HuH-7.5 (cell line): Measurements from ENCODE around the gene RBM20.

Source experiments
- DNase-seq: peaks from one replicate; pipeline ENCODE4 v3.0.0; 2011; ENCODE audit warnings: low spot score

Gene RBM20

DNA sequence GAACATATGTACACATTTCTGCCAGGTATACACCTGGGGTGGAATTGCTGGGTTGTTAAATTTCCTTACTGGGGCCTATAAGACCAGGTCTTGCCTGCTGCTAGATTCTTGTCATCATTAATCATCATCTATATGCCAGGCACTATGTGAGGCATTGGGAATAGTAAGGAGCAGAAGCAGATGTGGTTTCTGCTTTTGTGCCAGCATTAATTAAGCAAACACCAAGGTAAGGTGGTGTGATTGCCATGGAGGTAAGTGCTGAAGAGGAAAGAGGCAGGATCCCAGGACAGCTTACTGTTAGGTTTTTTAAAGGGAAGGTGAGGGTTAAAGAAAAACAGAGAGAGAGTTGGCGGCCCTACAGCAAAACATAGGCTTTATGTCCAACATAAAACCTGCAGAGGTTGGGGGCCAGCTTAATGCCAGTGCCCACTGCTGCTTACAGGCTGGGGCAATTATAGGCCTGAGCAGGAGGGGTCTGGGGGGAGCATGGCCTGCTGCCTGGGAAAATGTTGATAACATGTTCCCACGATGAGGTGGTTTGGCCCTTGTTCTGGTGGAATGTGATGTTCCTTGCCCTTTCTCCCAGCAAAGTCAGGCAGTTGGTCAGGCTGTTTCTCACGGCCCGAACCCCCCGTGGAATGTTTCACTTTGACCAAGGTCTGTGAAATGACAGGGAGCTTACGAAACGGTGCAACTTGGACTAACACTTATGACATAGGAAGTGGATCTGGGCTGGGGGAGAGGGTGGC is 93.9 kb downstream of the RBM20 start:
- DNase-seq, result no peak

DNA sequence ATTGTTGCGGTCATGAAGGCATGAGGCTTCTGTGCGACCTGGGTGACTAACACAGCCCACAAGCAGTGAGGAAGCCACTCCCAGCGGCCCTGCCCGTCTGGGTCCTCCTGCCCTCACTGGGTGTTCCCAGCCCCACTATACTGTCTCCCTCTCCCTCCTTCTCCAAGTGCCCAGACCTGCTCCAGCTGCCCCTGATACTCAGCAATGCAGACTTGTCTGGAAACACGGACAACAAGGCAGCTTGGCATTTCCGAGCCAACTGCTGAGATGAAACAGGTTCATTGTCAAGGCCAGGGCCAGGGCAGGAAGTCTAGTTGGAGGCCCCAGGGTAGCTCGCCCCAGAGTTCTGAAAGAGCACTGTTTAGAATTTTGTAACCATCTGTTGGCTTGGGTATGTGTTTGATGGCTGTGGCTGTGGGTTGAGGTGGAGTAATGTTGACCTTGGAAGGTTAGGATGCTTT is 95.7 kb downstream of the RBM20 start:
- DNase-seq, result no peak

DNA sequence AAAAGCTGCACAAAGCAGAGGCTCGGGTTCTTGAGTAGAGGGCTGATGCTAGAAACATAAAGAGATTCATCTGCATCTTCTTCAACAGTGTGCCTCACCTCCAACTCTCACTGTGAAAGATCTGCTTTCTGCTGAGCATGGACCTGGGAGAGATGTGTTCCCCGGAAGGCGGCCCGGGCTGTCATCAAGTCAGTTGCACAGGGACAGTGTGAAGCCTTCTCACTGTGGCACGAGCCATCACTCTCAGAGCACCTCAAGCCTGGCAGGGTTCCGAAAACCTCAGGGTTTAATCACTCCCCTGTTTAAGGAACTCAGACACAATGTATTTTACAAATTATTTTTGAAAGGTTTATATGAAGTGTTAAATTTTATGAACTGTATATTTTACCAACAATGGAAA is 98.7 kb downstream of the RBM20 start:
- DNase-seq, result no peak

DNA sequence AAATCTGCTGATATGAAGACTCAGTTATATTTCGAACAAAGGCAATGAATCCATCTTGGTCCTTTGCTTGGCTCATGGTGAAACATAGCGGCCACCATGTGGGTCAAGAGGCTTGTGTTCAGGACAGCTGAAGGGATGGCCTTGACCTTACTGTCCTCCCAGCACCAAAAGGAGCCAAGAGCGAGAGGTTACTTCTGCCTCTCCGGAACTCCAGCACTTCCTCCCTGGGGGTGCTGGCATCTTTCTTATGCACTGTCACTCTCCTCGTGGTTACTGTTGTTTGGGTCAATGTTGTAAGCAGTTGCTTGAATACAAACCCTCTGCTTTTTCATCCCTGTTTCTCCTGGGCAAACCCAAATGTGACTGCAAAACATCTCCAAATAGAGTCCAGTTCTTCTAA is 100.6 kb downstream of the RBM20 start:
- no peak for DNase-seq

DNA sequence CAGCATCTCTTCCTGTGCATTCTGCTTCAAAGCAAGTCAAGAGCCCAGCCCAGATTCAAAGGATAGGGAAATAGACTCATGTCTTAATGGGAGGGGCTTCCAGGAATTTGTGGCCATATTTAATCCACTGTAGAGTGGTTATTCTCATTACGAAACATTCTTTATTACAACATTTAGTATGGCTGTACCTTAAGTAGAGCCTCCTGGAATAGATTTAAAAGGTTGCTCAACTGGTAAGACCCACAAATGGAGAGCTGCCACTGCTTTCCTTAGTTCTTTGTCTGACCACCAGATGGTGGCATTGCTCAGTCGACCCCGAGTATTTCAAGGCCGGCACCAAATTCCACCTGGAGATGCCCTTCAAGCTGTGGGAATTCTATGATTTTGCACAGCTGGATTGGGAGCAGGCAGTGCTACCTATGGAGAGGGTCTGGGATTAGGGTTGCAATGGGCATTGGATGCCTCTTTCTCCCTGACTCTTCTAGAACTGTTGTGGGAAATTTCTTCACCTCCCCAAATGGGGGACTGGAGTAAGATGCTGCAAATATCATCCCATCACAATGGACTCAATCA is 102.2 kb downstream of the RBM20 start:
- peak; percentile 40 for DNase-seq

DNA sequence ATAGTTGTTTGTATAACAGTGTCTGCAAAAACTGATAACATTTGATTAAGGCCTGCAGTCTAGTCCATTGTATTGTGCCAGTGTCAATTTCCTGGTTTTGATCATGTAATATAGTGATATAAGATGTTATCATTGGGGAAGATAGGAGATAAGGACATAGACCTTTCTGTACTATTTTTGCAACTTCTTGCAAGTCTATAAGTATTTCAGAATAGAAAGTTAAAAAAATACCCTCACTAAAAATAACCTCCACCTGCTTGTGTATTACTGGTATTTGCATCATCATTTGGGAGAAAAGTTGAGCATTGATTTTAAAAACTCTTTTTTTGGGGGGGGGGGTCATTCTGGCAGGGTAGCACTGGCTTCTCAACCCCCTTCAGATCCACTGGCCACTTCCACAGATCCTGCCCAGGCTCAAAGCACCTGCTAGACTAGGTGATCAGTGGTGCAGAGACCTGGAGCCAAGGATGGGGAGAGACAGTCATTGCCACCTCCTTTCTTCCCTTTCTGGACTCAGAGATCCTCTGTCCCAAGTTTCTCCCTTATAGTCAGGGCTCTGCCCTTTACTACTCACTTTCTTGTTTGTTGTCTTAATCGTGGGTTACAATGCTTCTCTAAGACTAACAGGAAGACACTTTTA is 103.0 kb downstream of the RBM20 start:
- no peak for DNase-seq

DNA sequence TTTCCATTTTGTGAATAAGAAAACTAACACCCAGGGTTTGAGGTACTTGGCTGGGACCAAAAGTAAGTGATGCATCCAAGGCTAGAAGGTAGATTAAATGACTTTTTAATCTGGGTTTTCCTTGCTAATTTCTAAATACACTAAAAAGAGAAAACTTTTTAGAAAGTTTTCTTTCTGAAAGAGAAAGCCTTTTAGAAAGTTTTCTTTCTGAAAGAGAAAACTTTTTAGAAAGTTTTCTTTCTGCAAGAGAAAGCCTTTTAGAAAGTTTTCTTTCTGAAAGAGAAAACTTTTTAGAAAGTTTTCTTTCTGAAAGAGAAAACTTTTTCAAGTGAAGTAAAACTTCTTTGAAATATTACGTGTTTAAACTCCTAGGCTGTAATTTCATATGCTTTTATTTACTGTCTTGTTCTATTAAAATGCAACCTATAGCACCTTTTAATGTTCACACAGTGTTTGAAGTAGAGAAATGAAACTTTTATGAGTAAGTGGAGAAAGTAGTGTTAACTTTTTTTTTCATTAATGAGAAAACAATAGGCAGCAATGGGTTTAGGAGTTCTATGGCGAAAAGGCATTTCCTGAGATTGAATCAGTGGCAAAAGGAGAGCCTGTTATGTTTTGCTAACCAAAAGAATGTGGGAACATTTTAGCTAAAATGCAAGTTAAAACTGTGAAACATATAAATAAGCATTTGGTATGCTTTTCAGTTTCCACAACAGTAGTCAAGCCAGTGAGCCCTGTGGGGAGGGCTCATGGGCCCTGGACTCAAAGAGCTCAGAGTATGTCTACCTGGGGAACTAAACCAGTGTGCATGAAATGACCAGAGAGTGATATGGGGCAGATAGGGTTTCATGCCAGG is 103.7 kb downstream of the RBM20 start:
- DNase-seq, result no peak

DNA sequence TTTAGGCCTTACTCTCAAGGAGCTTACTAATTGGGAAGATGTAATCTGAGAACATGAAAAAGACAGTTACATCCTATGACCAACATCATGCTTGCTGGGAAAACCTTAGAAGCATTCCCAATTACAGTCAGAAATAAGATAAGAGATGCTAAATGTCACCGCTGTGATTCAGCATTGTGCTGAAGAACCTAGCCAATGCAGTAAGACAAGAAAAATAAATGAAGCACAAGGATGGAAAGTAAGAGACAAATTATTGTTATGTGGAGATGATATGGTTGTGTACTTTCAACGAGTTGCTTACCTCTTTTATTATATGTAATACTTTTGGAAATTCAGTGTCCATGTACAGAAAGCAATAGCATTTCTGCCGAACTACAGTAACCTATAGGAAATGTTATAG is 104.8 kb downstream of the RBM20 start:
- DNase-seq, result no peak

DNA sequence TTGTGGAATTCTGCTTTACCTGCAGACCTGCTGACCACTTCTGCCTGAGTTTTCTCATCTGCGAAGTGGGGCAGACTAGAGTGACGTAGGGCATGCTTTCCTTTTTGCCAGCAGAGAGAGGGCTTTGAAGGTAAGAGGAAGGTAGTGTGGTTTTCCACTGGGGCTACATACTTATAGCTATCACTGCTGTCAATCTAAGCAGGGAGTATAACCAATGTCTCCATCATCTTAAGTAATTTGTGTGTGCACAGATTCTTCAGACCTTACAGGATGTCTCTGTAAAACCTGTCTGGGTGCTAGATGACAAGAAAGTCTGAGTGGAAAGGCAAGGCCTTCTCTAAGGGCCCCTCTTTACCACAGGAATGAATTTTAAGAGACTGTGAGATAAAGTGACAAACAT is 106.8 kb downstream of the RBM20 start:
- DNase-seq, result no peak

DNA sequence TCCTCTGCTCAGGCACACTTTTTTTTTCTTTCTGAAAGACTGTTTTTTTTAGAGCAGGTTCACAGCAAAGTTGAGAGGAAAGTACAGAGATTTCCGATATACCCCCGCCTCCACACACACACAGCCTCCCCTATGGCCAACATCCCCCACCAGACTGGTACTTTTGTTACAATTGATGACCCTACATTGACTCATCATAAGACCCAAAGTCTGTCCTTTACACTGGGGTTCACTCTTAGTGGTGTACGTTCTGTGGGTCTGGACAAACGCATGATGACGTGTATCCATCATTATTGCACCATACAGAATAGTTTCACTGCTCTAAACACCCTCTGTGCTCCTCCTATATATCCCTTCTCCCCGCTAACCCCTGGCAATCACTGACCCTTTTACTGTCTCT is 107.7 kb downstream of the RBM20 start:
- no peak for DNase-seq

DNA sequence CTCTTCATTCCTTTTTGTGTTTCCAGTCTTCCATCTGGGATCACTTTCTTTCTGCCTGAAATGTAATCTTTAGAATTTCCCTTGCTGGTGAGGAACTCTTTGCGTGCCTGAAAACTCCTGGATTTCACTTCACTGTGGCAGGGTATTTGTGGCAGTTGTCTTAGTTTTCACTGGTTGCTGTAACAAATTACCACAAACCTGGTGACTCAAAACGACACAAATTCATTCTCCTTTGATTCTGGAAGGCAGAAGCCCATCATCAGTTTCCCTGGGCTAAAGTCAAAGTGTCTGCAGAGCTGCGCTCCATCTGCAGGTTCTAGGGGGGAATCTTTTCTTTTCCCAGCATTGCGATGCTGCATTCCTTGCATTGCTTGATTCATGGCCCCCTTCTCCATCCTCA is 109.3 kb downstream of the RBM20 start:
- DNase-seq, result no peak

DNA sequence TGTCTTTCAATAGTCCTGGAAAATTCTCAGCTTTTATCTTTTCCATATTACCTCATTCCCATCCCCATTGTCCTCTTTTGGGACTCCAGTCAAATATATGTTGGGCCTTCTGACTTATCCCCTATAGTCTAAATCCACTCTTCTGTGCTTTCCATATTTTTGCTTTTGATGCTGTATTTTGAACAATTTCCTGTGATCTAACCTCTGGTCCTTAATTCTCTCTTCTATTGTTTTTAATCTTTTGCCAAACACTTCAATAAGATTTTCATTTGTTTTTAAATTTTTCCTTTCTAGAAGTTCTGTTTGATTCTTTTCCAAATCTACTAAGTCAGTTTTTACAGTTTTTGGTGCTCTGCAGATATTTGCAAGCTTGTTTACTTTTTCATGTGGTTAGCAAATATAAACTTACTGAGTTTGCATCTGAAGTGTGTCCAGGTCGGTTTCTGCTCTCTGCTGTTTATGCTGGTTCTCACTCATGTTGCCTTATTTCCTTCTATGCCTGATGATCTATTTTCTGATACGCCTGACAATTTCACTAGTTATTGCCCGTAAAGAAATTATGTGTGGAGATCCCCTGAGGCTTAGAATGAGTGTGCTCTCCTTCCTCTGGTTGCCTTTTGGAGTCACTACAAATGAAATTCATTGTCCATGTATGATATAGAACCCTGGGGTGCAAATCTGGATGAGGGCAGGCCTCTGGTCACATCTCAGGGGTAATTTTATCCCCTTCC is 110.4 kb downstream of the RBM20 start:
- DNase-seq, result no peak

DNA sequence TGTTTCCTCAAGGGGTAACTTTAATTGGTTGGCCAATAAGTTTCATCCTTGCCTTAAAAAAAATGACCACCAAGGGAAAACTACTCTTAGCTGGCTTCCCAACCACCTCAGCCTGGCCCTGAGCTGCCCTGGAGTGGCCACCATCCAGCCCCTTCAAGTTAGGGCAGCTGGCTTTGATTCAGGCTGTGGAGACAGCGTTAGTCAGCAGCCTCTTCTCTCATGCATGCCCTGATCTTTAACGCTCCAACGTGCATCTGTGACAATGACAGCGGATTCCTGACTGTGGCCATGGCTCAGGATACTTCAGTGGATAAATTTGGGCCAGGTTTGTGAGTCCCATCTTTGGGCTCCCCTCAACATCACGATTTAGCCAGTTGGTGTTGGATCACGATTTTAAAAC is 111.6 kb downstream of the RBM20 start:
- no peak for DNase-seq

DNA sequence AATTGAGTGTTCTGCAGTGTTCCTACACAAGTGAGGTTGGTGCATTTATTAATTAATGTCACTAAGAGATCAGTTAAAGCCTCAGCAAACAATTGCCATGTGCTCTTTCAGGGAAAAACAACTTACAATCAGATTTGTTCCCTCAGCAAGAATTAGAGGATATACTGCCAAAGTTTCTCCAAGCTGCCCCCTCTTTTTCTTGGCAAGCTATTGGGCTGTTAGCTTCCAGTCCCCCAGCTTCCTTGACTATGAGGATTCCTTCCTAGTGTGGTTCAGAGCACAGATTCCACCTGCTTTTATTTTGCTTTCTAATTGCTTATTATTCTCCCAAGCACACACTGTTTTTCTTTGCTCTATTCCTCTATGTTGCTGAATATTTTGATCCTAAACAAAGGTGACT is 112.7 kb downstream of the RBM20 start:
- DNase-seq, result no peak

DNA sequence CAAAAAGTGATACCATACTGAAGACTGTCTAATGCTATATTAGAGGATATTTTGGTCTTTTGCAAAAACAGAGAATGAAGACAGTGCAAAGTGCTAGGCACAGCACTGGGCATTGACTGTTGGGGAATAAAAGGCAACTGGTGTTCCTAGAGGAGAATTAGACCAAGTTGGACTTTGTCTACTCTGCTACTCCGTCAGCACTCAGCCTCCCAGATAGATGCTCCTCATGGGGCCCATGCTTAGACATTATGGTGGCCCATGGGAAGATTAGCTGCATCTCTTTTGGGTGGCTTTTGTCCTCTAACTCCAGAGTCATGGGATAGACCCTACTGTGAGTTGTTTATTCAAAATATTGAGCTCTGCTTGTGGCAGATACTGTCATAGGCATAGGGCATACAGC is 113.5 kb downstream of the RBM20 start:
- DNase-seq, result no peak

DNA sequence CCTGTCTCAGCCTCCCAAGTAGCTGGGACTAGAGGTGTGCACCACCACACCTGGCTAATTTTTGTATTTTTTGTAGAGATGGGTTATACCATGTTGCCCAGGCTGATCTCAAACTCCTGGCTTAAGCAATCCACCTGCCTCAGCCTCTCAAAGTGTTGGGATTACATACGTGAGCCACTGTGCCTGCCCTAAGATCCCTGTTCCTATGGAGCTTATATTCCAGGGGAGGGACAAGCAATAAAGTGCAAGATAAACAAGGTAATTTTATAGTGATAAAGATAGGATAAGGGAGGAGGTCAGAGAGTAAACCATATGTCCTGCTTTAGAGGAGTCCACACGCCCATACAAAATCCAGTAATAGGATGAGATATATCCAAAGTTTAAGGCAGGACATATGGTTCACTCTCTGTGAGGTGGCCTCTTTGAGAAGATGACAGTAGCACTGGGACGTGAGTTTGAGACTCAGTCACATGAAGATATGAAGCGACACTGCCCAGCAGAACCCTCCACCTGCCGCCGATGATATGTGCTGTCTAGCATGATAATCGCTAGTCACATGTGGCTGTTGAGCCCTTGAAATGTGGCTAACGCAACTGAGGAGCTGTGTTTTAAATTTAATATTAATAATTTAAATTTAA is 114.1 kb downstream of the RBM20 start:
- no peak for DNase-seq

DNA sequence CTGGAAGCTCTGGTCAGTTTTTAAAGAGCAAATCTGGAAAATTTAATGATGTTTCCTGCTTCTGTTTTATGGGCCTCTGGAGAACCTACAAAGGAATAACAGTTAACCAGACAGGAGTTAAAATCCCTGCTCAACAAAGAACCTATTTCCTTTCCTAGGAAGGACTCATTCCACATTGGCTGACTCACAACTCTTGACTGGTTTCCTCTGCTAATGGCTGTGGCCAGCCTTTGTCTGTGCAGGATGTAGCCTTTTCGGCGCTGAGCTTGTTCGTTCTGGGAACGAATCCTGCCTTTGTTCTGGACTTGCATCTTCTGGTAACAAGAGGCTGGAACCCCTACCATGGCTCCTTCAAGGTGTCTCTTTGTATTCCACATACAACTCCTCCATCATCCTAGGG is 114.8 kb downstream of the RBM20 start:
- DNase-seq, result no peak

DNA sequence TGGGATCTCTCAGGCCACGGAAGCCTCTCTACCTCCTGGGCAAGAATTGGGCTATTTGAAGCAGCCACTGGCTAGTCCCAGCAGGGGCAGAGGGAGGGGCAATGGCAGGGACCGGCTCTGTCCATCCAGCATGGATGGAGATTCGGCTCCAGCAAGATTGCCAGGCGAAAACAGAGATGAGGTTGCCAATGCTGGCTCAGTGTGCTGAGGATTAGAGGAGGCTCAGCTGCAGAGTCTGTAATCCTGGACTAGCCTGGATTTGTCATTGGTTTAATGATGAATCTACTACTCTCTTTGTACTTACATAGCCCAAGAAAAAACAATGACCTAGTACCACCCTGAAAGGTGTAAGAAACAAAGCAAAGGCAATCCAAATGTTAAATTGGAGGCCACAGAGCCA is 115.4 kb downstream of the RBM20 start:
- DNase-seq, result no peak

DNA sequence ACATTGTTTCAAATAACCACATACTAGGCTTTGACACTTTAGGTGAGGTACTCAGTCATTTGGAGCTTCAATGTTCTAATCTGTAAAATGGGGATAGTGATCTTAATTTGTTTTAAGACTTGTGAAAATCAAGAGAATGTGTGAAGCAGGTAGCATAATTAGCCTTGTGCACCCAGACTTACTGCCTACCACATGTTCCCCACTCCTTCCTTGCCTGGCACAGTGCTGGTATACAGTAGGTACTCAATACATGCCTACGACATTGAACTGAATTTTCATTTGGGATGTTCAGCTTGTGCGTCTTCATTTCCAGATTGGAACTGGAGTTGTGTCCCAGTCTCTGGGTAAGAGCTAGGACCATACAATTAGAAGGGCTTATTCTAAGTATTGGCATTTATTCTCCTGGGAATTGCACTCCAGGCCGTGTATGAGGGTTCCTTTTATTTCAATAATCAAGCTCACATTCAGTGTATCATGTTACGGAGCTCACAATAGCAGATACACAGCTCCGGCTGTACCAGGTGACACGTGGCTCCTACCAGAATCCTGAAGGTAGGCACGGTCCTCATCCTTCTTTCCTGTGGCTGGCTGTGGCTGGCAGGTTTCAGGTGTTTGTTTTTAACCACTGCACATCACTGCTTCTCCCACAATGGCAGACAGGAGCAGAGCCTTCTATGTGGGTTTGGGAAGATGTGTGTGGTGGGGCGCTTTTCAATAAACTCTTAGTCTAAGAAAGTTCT is 118.1 kb downstream of the RBM20 start:
- DNase-seq, result no peak

DNA sequence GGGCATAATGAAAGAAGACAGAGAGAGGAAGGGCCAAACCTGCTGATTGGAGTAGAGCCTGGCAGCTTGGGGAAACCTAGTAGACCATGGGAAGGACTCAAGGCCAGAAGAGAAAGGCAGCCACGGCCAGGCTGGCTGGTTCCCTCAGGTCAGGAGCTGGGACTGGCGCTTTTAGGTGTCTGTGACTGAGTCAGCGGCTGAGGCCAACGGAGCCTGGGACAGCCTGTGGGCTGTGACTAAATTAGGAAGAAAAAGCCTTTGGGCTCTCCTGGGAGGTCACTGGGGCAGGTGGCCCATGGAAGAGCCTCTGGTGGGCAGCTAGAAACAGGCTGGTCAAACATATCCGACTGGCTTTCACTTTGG is 118.7 kb downstream of the RBM20 start:
- DNase-seq, result no peak

DNA sequence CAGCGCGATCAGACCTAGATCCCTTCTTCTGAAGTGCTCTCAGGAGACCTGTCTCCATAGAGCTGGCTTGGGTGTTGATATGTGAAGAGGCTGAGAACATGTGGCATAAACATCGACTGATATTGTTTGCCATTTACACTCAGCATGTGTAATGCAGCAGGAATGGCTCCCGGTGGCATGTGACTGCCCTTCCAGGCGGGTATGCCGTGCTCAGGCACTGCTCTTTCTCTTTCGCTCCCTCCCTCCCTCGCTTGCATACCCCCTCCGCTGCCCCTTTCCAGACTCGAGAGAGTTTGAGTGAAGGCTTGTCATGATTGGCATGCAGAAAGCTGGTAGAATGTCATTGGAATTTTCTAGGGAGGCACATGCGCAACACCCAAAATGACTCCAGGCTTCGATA is 120.2 kb downstream of the RBM20 start:
- DNase-seq, result no peak
